ENCODE measurements around the gene INTS1. TPM values are rescaled to one million over a fixed set of nuclear protein-coding genes. Genes with fewer than 3 reads are reported as not detected.

Gene INTS1
- total RNA-seq, 4 donors from 2014 or later: 19.0 to 71.6 (median 23.8) TPM

DNA sequence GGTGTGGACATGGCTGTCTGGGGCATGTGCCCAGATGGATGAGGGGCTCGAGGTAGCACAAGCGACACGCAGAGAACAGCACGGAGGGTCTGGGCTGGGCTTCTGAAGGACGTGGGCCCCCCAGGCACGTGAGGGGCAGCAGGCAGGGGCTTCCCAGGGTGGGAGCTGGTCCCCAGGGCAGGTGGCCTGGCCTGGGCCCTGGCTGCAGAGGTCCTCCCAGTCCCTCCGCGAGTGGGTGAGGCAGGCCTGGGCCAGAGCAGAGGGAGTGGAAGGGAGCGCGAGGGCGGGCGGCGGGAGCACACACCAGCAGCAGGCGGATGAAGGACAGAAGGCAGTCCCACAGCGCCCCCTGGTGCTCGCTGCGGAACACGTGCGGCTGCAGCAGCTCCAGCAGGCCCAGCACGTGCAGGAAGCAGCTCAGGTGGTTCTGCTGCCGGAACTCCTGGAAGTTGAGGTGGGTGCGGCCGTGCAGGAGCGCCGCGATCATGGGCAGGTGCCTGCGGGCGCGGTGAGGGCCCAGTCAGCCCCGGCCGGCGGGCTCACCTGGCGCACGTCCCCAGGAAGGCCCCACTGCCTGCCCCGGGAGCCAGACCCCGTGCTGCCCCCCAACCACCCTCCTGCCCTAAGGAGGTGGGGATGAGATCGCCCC, 30.2 kb downstream of the INTS1 start:
- TF ChIP-seq, protein P1, sequence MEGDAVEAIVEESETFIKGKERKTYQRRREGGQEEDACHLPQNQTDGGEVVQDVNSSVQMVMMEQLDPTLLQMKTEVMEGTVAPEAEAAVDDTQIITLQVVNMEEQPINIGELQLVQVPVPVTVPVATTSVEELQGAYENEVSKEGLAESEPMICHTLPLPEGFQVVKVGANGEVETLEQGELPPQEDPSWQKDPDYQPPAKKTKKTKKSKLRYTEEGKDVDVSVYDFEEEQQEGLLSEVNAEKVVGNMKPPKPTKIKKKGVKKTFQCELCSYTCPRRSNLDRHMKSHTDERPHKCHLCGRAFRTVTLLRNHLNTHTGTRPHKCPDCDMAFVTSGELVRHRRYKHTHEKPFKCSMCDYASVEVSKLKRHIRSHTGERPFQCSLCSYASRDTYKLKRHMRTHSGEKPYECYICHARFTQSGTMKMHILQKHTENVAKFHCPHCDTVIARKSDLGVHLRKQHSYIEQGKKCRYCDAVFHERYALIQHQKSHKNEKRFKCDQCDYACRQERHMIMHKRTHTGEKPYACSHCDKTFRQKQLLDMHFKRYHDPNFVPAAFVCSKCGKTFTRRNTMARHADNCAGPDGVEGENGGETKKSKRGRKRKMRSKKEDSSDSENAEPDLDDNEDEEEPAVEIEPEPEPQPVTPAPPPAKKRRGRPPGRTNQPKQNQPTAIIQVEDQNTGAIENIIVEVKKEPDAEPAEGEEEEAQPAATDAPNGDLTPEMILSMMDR (IDR thresholded peaks at IDR 0.05; ENCODE audit: low read depth): no peak

DNA sequence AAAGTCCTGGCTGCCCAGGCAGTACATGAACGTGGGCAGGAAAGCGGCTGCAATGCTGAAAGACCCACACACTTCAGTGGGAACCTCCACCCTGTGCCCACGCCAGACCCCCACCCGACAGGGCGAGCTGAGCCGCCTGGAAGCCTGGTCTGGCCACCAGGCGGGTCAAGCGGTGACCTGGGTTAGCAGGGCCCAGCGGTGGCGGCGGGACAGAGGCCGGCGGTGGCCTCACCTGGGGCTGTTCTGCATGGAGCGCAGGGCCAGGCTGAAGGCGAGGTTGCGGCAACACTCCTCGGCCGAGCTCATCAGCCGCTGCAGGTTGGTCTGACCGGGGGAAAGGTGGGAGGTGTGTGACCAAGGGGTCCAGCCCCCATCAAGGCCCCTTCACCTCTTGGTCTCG, 33.3 kb downstream of the INTS1 start:
- TF ChIP-seq, protein P1 (IDR thresholded peaks at IDR 0.05; ENCODE audit: low read depth): no peak

DNA sequence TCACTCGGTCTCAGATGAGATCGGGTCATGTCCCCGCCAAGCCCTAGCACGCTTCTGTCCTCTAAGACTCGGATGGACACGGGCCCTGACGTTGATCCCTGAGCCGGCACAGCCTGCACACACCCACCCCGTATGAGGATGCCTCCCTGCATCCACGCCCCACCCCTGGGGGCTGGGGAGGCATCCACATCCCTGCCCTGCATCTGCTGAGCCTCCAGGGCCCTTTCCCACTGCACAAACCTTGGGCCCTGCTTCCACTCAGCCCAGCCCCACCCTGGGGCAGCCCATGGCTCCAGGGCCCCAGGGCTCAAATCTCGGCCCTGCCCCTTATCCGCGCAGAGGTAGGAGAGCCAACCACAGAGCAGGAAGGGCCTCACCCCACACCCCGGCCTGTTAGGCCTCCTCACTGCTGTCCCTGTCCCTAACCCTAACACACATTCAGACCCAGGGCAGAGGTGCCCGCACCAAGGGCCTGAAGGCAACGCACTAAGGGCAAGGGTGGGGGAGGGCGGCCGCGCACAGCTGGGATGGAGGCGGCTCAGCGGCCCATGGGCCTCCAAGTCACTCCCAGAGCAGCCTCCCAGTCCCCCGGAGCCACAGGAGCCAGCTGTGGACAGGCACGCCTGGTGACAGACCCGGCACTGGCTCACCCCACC, 35.4 kb downstream of the INTS1 start:
- TF ChIP-seq, protein P1 (IDR thresholded peaks at IDR 0.05; ENCODE audit: low read depth): no peak

DNA sequence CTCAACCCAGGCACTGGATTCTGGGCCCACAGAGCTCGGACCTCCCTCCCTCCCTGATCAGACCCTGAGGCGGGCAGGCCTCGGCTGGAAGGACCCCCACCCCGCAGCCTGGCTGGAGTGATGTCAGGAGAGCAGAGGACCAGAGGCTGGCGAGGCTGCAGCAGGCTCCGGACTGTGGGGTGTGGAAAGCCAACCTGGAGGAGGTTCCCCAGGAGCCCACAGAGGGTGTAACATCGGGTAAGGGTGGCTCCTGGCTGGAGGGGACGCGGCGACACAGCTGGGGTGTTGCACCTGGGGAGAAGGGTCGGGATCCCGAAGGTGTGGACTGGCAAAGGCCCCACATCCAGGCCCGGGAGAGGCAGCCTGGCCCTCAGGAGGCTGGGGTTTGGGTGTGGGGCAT, 36.0 kb downstream of the INTS1 start:
- TF ChIP-seq, protein P1 (IDR thresholded peaks at IDR 0.05; ENCODE audit: low read depth): no peak

DNA sequence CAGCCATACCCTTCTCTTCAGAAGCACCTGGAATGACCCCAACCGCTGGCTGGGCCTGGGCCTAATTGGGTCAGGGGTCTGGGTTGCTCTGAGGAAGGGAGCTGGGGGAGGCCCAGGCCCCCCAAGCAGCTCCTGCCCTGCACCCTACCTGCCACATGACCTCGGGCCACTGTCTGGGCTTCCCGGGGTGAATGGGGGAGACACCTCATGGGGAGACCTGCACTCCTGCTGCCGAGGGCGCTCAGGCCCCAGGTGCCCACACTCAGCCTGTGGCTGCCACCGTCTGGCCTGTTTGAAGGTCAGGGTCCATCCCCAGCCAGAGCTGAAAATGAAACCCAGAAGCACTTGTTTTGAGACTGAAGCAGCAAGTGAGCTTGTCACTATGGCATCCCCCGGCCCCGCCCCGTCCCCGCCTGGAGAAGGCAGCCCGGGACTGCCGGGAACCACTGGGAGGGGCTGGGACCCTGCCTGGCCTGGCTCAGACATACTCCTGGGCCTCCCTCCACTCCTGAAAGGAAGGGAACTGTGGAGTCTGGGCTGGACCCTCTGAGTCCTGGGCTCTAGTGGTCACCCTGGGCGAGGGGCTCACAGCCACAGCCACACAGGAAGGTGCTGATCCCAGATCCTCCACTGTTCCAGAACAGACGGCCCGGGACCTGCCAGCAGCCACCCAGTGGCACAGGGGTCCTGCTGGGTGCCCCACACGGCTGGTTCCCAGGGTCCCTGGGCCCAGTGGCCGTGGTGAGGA, 37.5 kb downstream of the INTS1 start:
- TF ChIP-seq, protein P1 (IDR thresholded peaks at IDR 0.05; ENCODE audit: low read depth): no peak

DNA sequence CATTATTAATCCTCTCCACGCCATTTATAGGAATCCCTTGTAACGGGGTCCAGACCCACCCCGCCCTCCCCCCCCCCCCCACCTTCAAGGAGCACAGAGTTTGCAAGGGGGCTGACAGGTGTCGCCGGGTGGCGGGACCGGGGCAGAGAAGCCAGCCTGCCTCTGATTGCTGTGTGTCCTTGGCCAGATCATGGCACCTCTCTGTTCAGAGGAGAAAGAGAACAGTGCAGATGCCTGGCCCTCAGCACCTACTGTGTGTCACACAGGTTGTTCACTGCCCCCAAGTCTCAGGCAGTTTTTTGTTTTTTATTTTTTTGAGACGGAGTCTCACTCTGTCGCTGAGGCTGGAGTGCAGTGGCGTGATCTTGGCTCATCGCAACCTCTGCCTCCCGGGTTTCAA, 39.5 kb downstream of the INTS1 start:
- TF ChIP-seq, protein P1 (IDR thresholded peaks at IDR 0.05; ENCODE audit: low read depth): no peak

DNA sequence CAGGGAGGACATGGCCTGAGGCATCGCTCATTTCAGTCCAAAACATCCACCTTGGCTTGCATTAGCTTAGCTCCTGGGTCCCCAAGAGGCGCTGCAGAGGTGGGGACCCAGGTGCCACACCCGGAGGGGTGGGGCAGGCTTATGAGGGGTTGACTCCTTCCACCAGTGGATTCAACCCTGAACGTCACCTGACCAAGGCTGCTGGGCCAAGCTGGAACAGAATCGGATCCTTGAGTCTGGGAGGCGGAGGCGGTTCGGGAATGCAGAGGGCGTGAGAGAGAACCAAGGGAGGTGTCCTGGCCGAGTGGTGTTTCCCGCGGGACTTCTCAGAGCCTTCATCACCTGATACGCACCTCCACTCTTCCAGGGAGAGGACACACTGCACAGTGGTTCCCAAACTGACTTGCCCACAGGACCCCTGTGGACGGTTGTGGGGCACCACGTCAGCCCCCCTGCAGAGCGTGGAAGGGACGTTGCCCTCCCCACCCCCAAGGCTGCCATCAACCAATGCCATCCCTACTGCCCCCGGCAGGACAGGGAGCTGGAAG, 40.4 kb downstream of the INTS1 start:
- TF ChIP-seq, protein P1 (IDR thresholded peaks at IDR 0.05; ENCODE audit: low read depth): no peak

All from subcutaneous adipose tissue (tissue), 4 donors.